GM12878 (cell line): ENCODE measurements around the gene DIP2C. TPM values are rescaled to one million over a fixed set of nuclear protein-coding genes. Genes with fewer than 3 reads are reported as not detected.

Experiments
- ATAC-seq: fragments of 200-7000 bp; cut with Tn5 transposase; 3 replicates; pipeline ENCODE4 v1.9.1; 2020; ENCODE audit warnings: mild to moderate bottlenecking, moderate library complexity
- BruUV-seq: library from RNA; stranded (reverse); fragments of 400-500 nt; replicated peaks from 2 replicates; lab custom pipeline; 2021; lab: Mats Ljungman, UMichigan
- CTCF ChIA-PET: fragments of 300-600 bp; sonication (Branson Sonifier 250); formaldehyde crosslinking; extraction: SDS; loops from one replicate; lab custom pipeline; 2021; ENCODE audit warnings: inconsistent platforms; lab: Yijun Ruan, JAX
- POLR2A ChIA-PET: fragments of 350-600 bp; formaldehyde crosslinking; extraction: SDS; loops from one replicate; lab custom pipeline; 2021; ENCODE audit warnings: inconsistent platforms; lab: Charles Lee
- RAD21 ChIA-PET: fragments of 300-600 bp; sonication (Branson Sonifier 250); formaldehyde crosslinking; loops from one replicate; lab custom pipeline; 2023; ENCODE audit warnings: antibody characterized with exemption; ENCODE audit not compliant: unreplicated experiment; lab: Charles Lee
- SMC1A ChIA-PET: fragments of 300-600 bp; sonication (Branson Sonifier 250); formaldehyde crosslinking; loops from one replicate; lab custom pipeline; 2023; ENCODE audit not compliant: unreplicated experiment, uncharacterized antibody; lab: Charles Lee
- DNase-seq: peaks from one replicate; pipeline ENCODE4 v3.0.0-alpha.2; 2011; ENCODE audit warnings: low read depth, low spot score
- FAIRE-seq: peaks from 3 replicates; lab custom pipeline; 2011; peaks lifted over from hg19 to GRCh38; lab: Jason Lieb, UNC
- H2AFZ ChIP-seq: 2 replicates; pipeline ENCODE4 v1.6.0; 2011; ENCODE audit warnings: low read depth, low read length, control low read depth; ENCODE audit not compliant: control insufficient read depth
- H3K27ac ChIP-seq: 2 replicates; pipeline ENCODE4 v1.5.1; 2011; ENCODE audit warnings: control low read depth; ENCODE audit not compliant: control insufficient read depth, insufficient read depth
- H3K27me3 ChIP-seq, 2 experiments: replicated peaks in 1 of 2; 2 replicates each; pipeline versions ENCODE4 v1.6.0 to v1.6.1; 2011; ENCODE audit warnings: low read length in 1 of 2; ENCODE audit not compliant: control insufficient read depth in 2 of 2, insufficient read depth in 2 of 2
- H3K36me3 ChIP-seq, 2 experiments: 2 replicates each; pipeline ENCODE4 v1.5.1; 2011; ENCODE audit warnings: low read length in 1 of 2; ENCODE audit not compliant: control insufficient read depth in 2 of 2, insufficient read depth in 2 of 2
- H3K4me1 ChIP-seq: 2 replicates; pipeline ENCODE4 v1.6.1; 2011; ENCODE audit warnings: mild to moderate bottlenecking, low read length, moderate library complexity, mixed read lengths; ENCODE audit not compliant: control insufficient read depth, insufficient read depth
- H3K4me2 ChIP-seq: 2 replicates; pipeline ENCODE4 v1.6.0; 2011; ENCODE audit warnings: control low read depth; ENCODE audit not compliant: control insufficient read depth, insufficient read depth
- H3K4me3 ChIP-seq: fragments of 200-600 bp; sonication (generic); 2 replicates; pipeline ENCODE4 v1.5.1; 2016
- H3K79me2 ChIP-seq: 2 replicates; pipeline ENCODE4 v1.6.0; 2011; ENCODE audit warnings: low read length; ENCODE audit not compliant: control insufficient read depth, insufficient read depth
- H3K9ac ChIP-seq: 2 replicates; pipeline ENCODE4 v1.8.0; 2011; ENCODE audit warnings: low read length, control low read depth, mixed read lengths; ENCODE audit not compliant: control insufficient read depth, insufficient read depth
- H3K9me3 ChIP-seq: replicated peaks from 3 replicates; pipeline ENCODE4 v1.5.1; 2011; ENCODE audit warnings: mild to moderate bottlenecking, low read length; ENCODE audit not compliant: control insufficient read depth, insufficient read depth
- H4K20me1 ChIP-seq: 2 replicates; pipeline ENCODE4 v1.6.0; 2011; ENCODE audit not compliant: control insufficient read depth, insufficient read depth
- BCLAF1 ChIP-seq: fragments of 450-650 bp; IDR thresholded peaks from 2 replicates; pipeline ENCODE4 v1.6.1; 2017; ENCODE audit warnings: antibody characterized with exemption, mild to moderate bottlenecking, moderate library complexity
- CEBPB ChIP-seq, 2 experiments: fragments of 150-350 bp in 1 of 2; IDR thresholded peaks; 2 replicates each; pipeline ENCODE4 v1.6.1; 2012 to 2014; ENCODE audit warnings: low read depth in 2 of 2, low read length in 2 of 2, borderline replicate concordance in 1 of 2, inconsistent platforms in 1 of 2
- CHD1 ChIP-seq: IDR thresholded peaks from 2 replicates; pipeline ENCODE4 v1.6.1; 2012; ENCODE audit warnings: low read depth, low read length, improper control_type of control experiment
- EP300 ChIP-seq, 2 experiments: fragments of 150-350 bp in 1 of 2; IDR thresholded peaks; 2 replicates each; pipeline ENCODE4 v1.6.1; 2011 to 2012; ENCODE audit warnings: low read depth in 2 of 2, low read length in 2 of 2, borderline replicate concordance in 1 of 2, improper control_type of control experiment in 1 of 2, inconsistent platforms in 1 of 2; ENCODE audit not compliant: control insufficient read depth in 1 of 2
- JUNB ChIP-seq: IDR thresholded peaks from 2 replicates; pipeline ENCODE4 v1.6.1; 2016; ENCODE audit warnings: antibody characterized with exemption, mild to moderate bottlenecking
- MAX ChIP-seq: IDR thresholded peaks from 2 replicates; pipeline ENCODE4 v1.6.1; 2012; ENCODE audit warnings: low read depth, low read length, improper control_type of control experiment
- MEF2A ChIP-seq: IDR thresholded peaks from 2 replicates; pipeline ENCODE4 v1.6.1; 2011; ENCODE audit warnings: low read depth, mild to moderate bottlenecking, low read length, moderate library complexity; ENCODE audit not compliant: insufficient read depth
- MLLT1 ChIP-seq: fragments of 450-650 bp; IDR thresholded peaks from 2 replicates; pipeline ENCODE4 v1.6.1; 2016; ENCODE audit warnings: mild to moderate bottlenecking
- MXI1 ChIP-seq: fragments of 150-350 bp; IDR thresholded peaks from 2 replicates; pipeline ENCODE4 v1.6.1; 2011; ENCODE audit warnings: low read depth, mild to moderate bottlenecking, inconsistent platforms, low read length, improper control_type of control experiment
- PAX8 ChIP-seq: fragments of 450-650 bp; IDR thresholded peaks from 2 replicates; pipeline ENCODE4 v1.6.1; 2017; ENCODE audit warnings: mild to moderate bottlenecking, moderate library complexity
- WGBS: methylation state at CpG from one replicate; pipeline ENCODE4 v1.1.6; 2016; ENCODE audit warnings: low lambda C conversion rate; ENCODE audit not compliant: insufficient replicate concordance, insufficient coverage; ENCODE audit errors: missing lambda C conversion rate; 5-methylcytosine and 5-hydroxymethylcytosine counted together
- in situ Hi-C: fragments of 300-500 bp; cut with MboI; formaldehyde crosslinking; loops from 9 replicates; pipeline ENCODE4 v1.14.3; 2018; ENCODE audit warnings: mixed read lengths
- intact Hi-C: fragments of 100-400 bp; cut with micrococcal nuclease; formaldehyde crosslinking; loops from one replicate; pipeline ENCODE4 v1.14.2; 2022; ENCODE audit not compliant: unreplicated experiment
- polyA plus RNA-seq, 11 experiments: library from polyadenylated mRNA; depleted of rRNA in 4 of 11; unstranded in 6 of 11; stranded (reverse) in 5 of 11; fragments of >200 nt; fragmentation: Nextera tagmentation in 4 of 11; fragmentation: Illumina TruSeq in 1 of 11; extraction: Ambion mirVana in 4 of 11; extraction: Trizol in 1 of 11; gene quantifications; 1 replicate in 1 of 11; 2 replicates in 10 of 11; pipeline versions ENCODE4 v1.2.1 to v1.2.3, GENCODE V29; 2011 to 2016; ENCODE audit warnings: inconsistent platforms in 2 of 11, missing spikeins in 2 of 11, low read depth in 1 of 11
- total RNA-seq, 4 experiments: library from RNA; depleted of rRNA in 3 of 4; stranded (reverse); fragments of >200 nt in 3 of 4; fragmentation: Illumina TruSeq in 1 of 4; extraction: Trizol in 1 of 4; gene quantifications; 2 replicates each; pipeline versions ENCODE4 v1.2.1 to v1.2.3, GENCODE V29; 2013 to 2021

The DIP2C gene
- total and polyA plus RNA-seq, 10 of the 15 experiments (the other 5 are each of a cell fraction or from before 2014, with no cell fraction given), result 0.01 to 0.10 (median 0.06) TPM

GRCh38 chr10:664301-664700, 25.2 kb downstream of the DIP2C start:
- WGBS, result 59% methylated on average over 7 of the region's 7 CpGs
- Histone ChIP-seq H3K36me3 (no peaks in the 10 kb centered on the region; a peak in 1 of 4 replicates), H3K27ac (no peak overlapping the region), H3K9me3 (no peaks in the 10 kb centered on the region), H3K27me3 (no peaks in the 10 kb centered on the region), H2AFZ (no peak overlapping the region), H3K4me3 (no peak overlapping the region), H4K20me1 (no peaks in the 10 kb centered on the region), H3K9ac (no peak overlapping the region), H3K4me1 (no peaks in the 10 kb centered on the region), H3K79me2 (no peaks in the 10 kb centered on the region), H3K4me2 (no peak overlapping the region)
- DNase-seq (no peak), FAIRE-seq (no peak), ATAC-seq (no peak)
- CTCF ChIA-PET, result no interaction called here
- SMC1A ChIA-PET, result no interaction called here
- POLR2A ChIA-PET, result no interaction called here
- in situ Hi-C loops (no loop called here), intact Hi-C loops (no loop called here)
- no TSS peak for BruUV-seq
- TF ChIP-seq BCLAF1 (no peak), EP300 (IDR thresholded peaks at IDR 0.05; ENCODE audit: borderline replicate concordance in 1 of 2, control insufficient read depth in 1 of 2, low read depth in 2 of 2, low read length in 2 of 2) (no peak), MEF2A (no peak), MLLT1 (no peak), MXI1 (no peak), JUNB (no peak), CEBPB (IDR thresholded peaks at IDR 0.05; ENCODE audit: borderline replicate concordance in 1 of 2, low read depth in 2 of 2, low read length in 2 of 2) (no peak), MAX (no peak), CHD1 (no peak), PAX8 (no peak)
- RAD21 ChIA-PET, result no interaction called here
